Ovary (tissue), 9 donors: ENCODE data around the gene CBY2. TPM values are rescaled to one million over a fixed set of nuclear protein-coding genes. Genes with fewer than 3 reads are reported as not detected.
"Not testable (repeated sequence)": the region's sequence is repeated elsewhere in the genome, so short reads cannot be mapped to it uniquely, and the experiment has no call there.

Experiments used
- DNase-seq, 5 donors: peaks; one replicate each; pipeline ENCODE4 v3.0.0-alpha.2; 2019 to 2020
- H3K27ac ChIP-seq, 2 donors: fragments of 200-600 bp; one replicate each; pipeline versions ENCODE4 v1.5.1 to v1.8.0; 2019 to 2022
- H3K27me3 ChIP-seq: fragments of 200-600 bp; one replicate; pipeline ENCODE4 v1.8.0; 2022
- H3K36me3 ChIP-seq: fragments of 200-600 bp; sonication (generic); one replicate; pipeline ENCODE4 v1.5.1; 2019
- H3K4me1 ChIP-seq: one replicate; pipeline ENCODE4 v1.8.1; 2013; ENCODE audit warnings: mild to moderate bottlenecking, moderate library complexity; ENCODE audit not compliant: insufficient read depth
- H3K4me3 ChIP-seq: fragments of 200-600 bp; sonication (generic); one replicate; pipeline ENCODE4 v1.5.1; 2017
- H3K9me3 ChIP-seq, 2 donors: fragments of 200-600 bp in 1 of 2; sonication (generic) in 1 of 2; one replicate each; pipeline versions ENCODE4 v1.5.1 to v1.8.1; 2013 to 2019; ENCODE audit warnings: mild to moderate bottlenecking in 1 of 2, moderate library complexity in 1 of 2
- EP300 ChIP-seq: sonication (generic); formaldehyde crosslinking; IDR thresholded peaks from one replicate; pipeline ENCODE4 v1.6.1; 2017; ENCODE audit warnings: antibody characterized with exemption
- POLR2A ChIP-seq: fragments of 450-650 bp; IDR thresholded peaks from one replicate; pipeline ENCODE4 v1.6.1; 2017; ENCODE audit warnings: antibody characterized with exemption, mild to moderate bottlenecking, moderate library complexity
- WGBS, 3 donors: extraction: QIAGEN DNeasy Blood & Tissue Kit in 1 of 3; methylation state at CpG; one replicate each; pipeline versions ENCODE4 v1.1.5 to v1.1.7; 2013 to 2017; 5-methylcytosine and 5-hydroxymethylcytosine counted together
- intact Hi-C, 4 donors: fragments of 100-400 bp; cut with DNase I; formaldehyde crosslinking; loops; one replicate each; pipeline versions ENCODE4 v1.11.0 to v1.15.1; 2022 to 2023
- polyA plus RNA-seq, 2 donors: library from polyadenylated mRNA; stranded (reverse); fragments of 200-250 nt in 1 of 2; fragments of 350-450 nt in 1 of 2; fragmentation: Illumina TruSeq in 1 of 2; extraction: RNeasy Lipid Tissue Mini Kit (QIAGEN cat#74804) in 1 of 2; gene quantifications; one replicate each; pipeline ENCODE4 v1.2.3, GENCODE V29; 2013 to 2014
- total RNA-seq, 7 donors: library from RNA; depleted of rRNA in 2 of 7; stranded (reverse); fragments of >200 nt in 2 of 7; fragmentation: NEBNext Ultra II Directional in 3 of 7; extraction: Animal tissue kit (Norgen Biotek cat#: 25700) in 3 of 7; gene quantifications; one replicate each; pipeline versions ENCODE4 v1.1.0 to v1.2.4, GENCODE V29; 2016 to 2023
- TF ChIP-seq, protein P1 (sequence below), 3 donors: fragments of 450-650 bp in 2 of 3; fragments of 200-600 bp in 1 of 3; IDR thresholded peaks; one replicate each; pipeline versions ENCODE4 v1.5.1 to v1.8.0; 2016 to 2022; ENCODE audit warnings: antibody characterized with exemption in 3 of 3, mild to moderate bottlenecking in 1 of 3
- donor health status: DM: no; HTN: no; CAD: no; lungs with moderate emphysema.
- donor health status: DM: no; HTN: no; CAD: no.
- donor health status: Bipolar disorder and iron deficiency.
- donor health status: DM: yes; HTN: yes; CAD: no.
- donor health status: DM: no; HTN: no; CAD: no.
- donor health status: DM: yes; HTN: yes; CAD: no.

Gene CBY2
- total and polyA plus RNA-seq, 9 donors = not detected

DNA sequence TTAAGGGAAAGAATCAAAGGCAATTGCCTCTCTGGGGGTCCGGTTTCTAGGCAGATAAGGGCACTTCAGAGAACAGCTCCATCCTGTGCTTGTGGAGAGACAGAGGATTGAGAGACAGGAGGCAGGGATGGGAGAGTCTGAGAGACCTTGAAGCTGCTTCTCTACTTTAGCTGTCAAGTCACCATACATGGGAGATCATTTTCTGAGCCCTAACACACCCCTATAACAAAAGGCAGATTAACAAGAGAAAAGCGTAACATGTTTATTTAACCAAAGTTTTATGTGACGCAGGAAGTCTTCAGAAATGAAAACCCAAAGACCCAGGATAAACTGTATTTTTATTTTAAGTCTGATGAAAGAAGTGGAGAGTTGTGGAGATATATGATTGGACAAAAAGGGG is 48.4 kb downstream of the CBY2 start:
- Histone ChIP-seq H3K4me1 (no peaks in the 10 kb centered on the region), H3K36me3 (no peaks in the 10 kb centered on the region), H3K27me3 (no peaks in the 10 kb centered on the region), H3K9me3 (no peaks in the 10 kb centered on the region), H3K27ac (no peak overlapping the region), H3K4me3 (no peak overlapping the region)
- DNase-seq = no peak
- TF ChIP-seq EP300 = no peak
- no peak for TF ChIP-seq POLR2A
- TF ChIP-seq, protein P1, sequence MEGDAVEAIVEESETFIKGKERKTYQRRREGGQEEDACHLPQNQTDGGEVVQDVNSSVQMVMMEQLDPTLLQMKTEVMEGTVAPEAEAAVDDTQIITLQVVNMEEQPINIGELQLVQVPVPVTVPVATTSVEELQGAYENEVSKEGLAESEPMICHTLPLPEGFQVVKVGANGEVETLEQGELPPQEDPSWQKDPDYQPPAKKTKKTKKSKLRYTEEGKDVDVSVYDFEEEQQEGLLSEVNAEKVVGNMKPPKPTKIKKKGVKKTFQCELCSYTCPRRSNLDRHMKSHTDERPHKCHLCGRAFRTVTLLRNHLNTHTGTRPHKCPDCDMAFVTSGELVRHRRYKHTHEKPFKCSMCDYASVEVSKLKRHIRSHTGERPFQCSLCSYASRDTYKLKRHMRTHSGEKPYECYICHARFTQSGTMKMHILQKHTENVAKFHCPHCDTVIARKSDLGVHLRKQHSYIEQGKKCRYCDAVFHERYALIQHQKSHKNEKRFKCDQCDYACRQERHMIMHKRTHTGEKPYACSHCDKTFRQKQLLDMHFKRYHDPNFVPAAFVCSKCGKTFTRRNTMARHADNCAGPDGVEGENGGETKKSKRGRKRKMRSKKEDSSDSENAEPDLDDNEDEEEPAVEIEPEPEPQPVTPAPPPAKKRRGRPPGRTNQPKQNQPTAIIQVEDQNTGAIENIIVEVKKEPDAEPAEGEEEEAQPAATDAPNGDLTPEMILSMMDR (IDR thresholded peaks at IDR 0.05) = no peak
- intact Hi-C loops = loop anchor here in 1 of 4 donors (5.0 kb wide), 1 partner anchor 297 kb away; no protein-coding TSS in a partner anchor
- 86 to 90% (median 88%) methylated on average over 3 of the region's 3 CpGs for WGBS, 3 donors

DNA sequence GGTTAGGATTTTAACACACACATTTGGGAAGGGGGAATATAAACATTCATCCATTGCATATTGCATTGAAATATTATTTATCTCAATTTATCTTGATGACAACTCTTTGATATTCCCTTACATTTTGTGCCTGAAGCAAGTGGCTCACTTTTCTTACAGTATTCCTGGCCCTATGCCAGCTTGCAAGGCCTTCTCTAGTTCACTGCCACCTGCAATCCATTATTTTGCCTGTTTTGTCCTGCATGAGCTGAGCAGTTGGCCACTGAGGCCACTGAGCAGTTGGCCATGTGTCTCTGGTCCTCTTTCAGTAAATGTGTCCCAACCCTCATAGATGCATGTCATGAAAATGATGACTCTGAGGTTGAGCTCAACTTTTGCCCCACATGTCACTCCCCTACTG is 49.8 kb downstream of the CBY2 start:
- no peaks in the 10 kb centered on the region for H3K9me3 ChIP-seq
- no peaks in the 10 kb centered on the region for H3K36me3 ChIP-seq
- DNase-seq = no peak
- H3K27me3 ChIP-seq = no peaks in the 10 kb centered on the region
- H3K27ac ChIP-seq = no peak overlapping the region
- H3K4me3 ChIP-seq = no peak overlapping the region
- TF ChIP-seq POLR2A = no peak
- TF ChIP-seq, protein P1 (IDR thresholded peaks at IDR 0.05) = no peak
- TF ChIP-seq EP300 = no peak
- H3K4me1 ChIP-seq = no peaks in the 10 kb centered on the region
- intact Hi-C loops = loop anchor here in 1 of 4 donors (5.0 kb wide), 1 partner anchor 295 kb away; no protein-coding TSS in a partner anchor

DNA sequence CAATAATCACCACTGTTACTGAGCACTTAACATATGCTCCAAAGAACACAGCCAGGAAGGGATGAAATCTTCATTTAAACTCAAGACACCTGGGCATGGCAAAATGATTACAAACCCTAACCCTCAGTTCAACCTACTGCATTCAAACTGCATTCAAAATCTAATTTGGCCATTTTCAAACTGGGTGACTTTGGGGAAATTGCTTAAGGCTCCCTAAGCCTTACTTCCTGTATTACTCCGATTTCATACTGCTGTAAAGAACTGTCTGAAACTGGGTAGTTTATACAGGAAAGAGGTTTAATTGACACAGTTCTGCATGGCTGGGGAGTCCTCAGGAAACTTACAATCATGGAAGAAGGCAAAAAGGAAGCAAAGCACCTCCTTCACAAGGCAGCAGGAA is 50.4 kb downstream of the CBY2 start:
- 85 to 95% (median 92%) methylated on average over 1 of the region's 1 CpG for WGBS, 3 donors
- H3K27ac ChIP-seq = no peak overlapping the region
- no peaks in the 10 kb centered on the region for H3K9me3 ChIP-seq
- no peaks in the 10 kb centered on the region for H3K27me3 ChIP-seq
- no peak overlapping the region for H3K4me3 ChIP-seq
- no peak for TF ChIP-seq POLR2A
- TF ChIP-seq, protein P1 (IDR thresholded peaks at IDR 0.05) = no peak
- no peak for TF ChIP-seq EP300
- DNase-seq = no peak
- intact Hi-C loops = loop anchor here in 1 of 4 donors (5.0 kb wide), 1 partner anchor 295 kb away; no protein-coding TSS in a partner anchor
- H3K36me3 ChIP-seq = no peaks in the 10 kb centered on the region
- H3K4me1 ChIP-seq = no peaks in the 10 kb centered on the region

DNA sequence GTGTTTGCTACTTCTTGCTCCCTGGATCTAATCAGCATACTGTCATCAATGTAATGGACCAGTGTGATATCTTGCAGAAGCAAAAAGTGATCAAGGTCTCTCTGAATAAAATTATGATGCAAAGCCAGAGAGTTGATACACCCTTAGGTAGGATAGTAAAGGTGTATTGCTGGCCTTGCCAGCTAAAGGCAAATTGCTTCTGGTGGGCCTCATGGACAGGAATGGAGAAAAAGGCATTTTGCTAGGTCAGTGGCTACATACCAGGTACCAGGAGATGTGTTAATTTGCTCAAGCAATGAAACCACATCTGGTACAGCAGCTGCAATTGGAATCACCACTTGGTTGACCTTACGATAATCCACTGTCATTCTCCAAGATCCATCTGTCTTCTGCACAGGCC is 54.4 kb downstream of the CBY2 start:
- H3K36me3 ChIP-seq, H3K4me3 ChIP-seq, intact Hi-C loops, H3K9me3 ChIP-seq, H3K27me3 ChIP-seq, H3K4me1 ChIP-seq, H3K27ac ChIP-seq, DNase-seq: not testable (repeated sequence)
- WGBS, 3 donors = 82 to 100% (median 93%) methylated on average over 1 of the region's 1 CpG

DNA sequence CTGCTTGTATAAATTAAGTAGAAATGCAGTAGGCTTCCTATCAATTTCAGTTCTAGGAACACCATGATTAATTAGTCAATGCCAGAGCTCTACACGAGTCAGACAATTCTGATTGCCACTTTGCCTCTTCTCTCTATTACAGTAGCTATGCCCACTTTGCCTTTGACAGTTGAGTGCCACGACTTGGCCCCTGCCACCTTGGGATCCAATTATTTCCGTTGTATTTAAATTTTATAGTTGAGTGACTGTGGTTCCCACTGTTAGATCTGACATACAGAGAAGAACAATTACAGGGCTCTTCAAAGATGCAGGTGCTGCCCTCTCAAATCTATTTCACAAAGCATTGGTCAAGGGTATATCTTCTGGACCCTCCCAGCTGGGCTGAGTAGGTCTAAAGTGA is 55.5 kb downstream of the CBY2 start:
- 60 to 72% (median 65%) methylated on average over 3 of the region's 3 CpGs for WGBS, 3 donors
- H3K4me3 ChIP-seq, H3K4me1 ChIP-seq, DNase-seq, H3K27me3 ChIP-seq, H3K27ac ChIP-seq, H3K36me3 ChIP-seq, intact Hi-C loops, H3K9me3 ChIP-seq: not testable (repeated sequence)

DNA sequence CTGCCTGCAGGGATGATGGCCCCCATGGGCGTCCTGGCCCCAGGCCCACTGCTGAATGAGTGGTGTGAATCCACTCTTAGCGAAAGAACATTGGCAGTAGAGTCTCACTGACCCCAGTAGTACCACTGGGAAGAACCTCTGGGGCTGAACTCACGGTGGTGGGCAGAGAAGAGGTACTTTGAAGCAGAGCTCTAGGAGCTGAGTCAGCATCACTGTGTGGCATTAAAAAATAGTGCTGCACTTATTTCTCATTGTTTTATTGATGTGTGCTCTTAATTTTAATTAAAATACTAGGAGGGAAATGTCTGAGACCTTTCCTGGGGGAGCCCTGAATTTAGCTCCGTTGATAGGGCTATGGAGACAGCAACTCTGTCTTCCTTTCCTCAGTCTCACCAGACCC is 61.3 kb downstream of the CBY2 start:
- intact Hi-C loops = no loop called here

More for the DNA sequence above, 61.3 kb downstream of the CBY2 start:
- DNase-seq = no peak
- no peaks in the 10 kb centered on the region for H3K36me3 ChIP-seq
- no peaks in the 10 kb centered on the region for H3K27me3 ChIP-seq
- no peak for TF ChIP-seq POLR2A
- TF ChIP-seq, protein P1 (IDR thresholded peaks at IDR 0.05) = no peak
- no peak for TF ChIP-seq EP300
- 73 to 83% (median 78%) methylated on average over 4 of the region's 4 CpGs for WGBS, 3 donors
- no peak overlapping the region for H3K27ac ChIP-seq
- no peaks in the 10 kb centered on the region for H3K4me1 ChIP-seq
- no peaks in the 10 kb centered on the region for H3K9me3 ChIP-seq
- H3K4me3 ChIP-seq = no peak overlapping the region
